ENCODE results near the gene NUMBL. TPM values are rescaled to one million over a fixed set of nuclear protein-coding genes. Genes with fewer than 3 reads are reported as not detected.

The NUMBL gene
- total RNA-seq, 2 donors from 2014 or later: 9.1 to 73.5 TPM

- H3K4me1 ChIP-seq: no peaks in the 10 kb centered on the region
- WGBS, 2 donors: 92 to 94% methylated on average over 4 of the region's 4 CpGs
- no peaks in the 10 kb centered on the region for H3K36me3 ChIP-seq (replicated peaks in 1 of 2; ENCODE audit: insufficient read depth in 1 of 2, low read depth in 2 of 2)
- DNase-seq (no peak), ATAC-seq (no peak)
- no peak for TF ChIP-seq CTCF (IDR thresholded peaks at IDR 0.05)
- no peak for TF ChIP-seq POLR2A (IDR thresholded peaks at IDR 0.05)
- no peak overlapping the region for H3K4me3 ChIP-seq
- no peak overlapping the region for H3K27ac ChIP-seq
- intact Hi-C loops (cut with DNase I): no loop called here
- no peaks in the 10 kb centered on the region for H3K27me3 ChIP-seq
- H3K9me3 ChIP-seq: no peaks in the 10 kb centered on the region
Measured at GRCh38 chr19:40617961-40618360, 72.5 kb downstream of the NUMBL start.

- H3K4me1 ChIP-seq: no peaks in the 10 kb centered on the region
- ATAC-seq (no peak), DNase-seq (no peak)
- H3K9me3 ChIP-seq: no peaks in the 10 kb centered on the region
- H3K27ac ChIP-seq: no peak overlapping the region
- intact Hi-C loops (cut with DNase I): no loop called here
- H3K4me3 ChIP-seq: no peak overlapping the region
- WGBS, 2 donors: 77 to 90% methylated on average over 5 to 17 of the region's 17 CpGs
- H3K27me3 ChIP-seq: no peaks in the 10 kb centered on the region
- H3K36me3 ChIP-seq (replicated peaks in 1 of 2; ENCODE audit: insufficient read depth in 1 of 2, low read depth in 2 of 2): no peaks in the 10 kb centered on the region
- TF ChIP-seq POLR2A (IDR thresholded peaks at IDR 0.05) (no peak), CTCF (IDR thresholded peaks at IDR 0.05) (no peak)
Measured at GRCh38 chr19:40616941-40617340, 73.5 kb downstream of the NUMBL start.

GRCh38 chr19:40616178-40616577 lies 74.3 kb downstream of the NUMBL start:
- Histone ChIP-seq H3K4me1 (no peaks in the 10 kb centered on the region), H3K27me3 (no peaks in the 10 kb centered on the region), H3K27ac (no peak overlapping the region), H3K4me3 (no peak overlapping the region), H3K9me3 (no peaks in the 10 kb centered on the region), H3K36me3 (replicated peaks in 1 of 2; ENCODE audit: insufficient read depth in 1 of 2, low read depth in 2 of 2) (no peaks in the 10 kb centered on the region)
- intact Hi-C loops (cut with DNase I): no loop called here
- DNase-seq (no peak), ATAC-seq (no peak)
- no peak for TF ChIP-seq POLR2A (IDR thresholded peaks at IDR 0.05)
- TF ChIP-seq CTCF (IDR thresholded peaks at IDR 0.05): no peak
- WGBS, 2 donors: 79 to 92% methylated on average over 5 of the region's 5 CpGs

Small RNA genes within 50 kb of the gene (small RNA-seq; reads per million reads assigned to genes)
- gene RNU6-195P: not detected

Other genes with a start within 250 kb of the NUMBL start
- gene SERTAD3, start 246.3 kb downstream of the NUMBL start, total RNA-seq: 10 to 100 TPM in 1 of 2 donors, 1 to 10 TPM in 1; 5.7 to 10.2 TPM
- 100 to 1,000 TPM in 1 of 2 donors, 10 to 100 TPM in 1; 79.8 to 109 TPM for gene BLVRB, start 224.9 kb downstream of the NUMBL start, total RNA-seq
- 1 to 10 TPM; 1.8 to 6.3 TPM for gene SPTBN4, start 223.7 kb downstream of the NUMBL start, total RNA-seq
- 10 to 100 TPM; 43.3 to 63.6 TPM for gene SHKBP1, start 113.8 kb downstream of the NUMBL start, total RNA-seq
- 100 to 1,000 TPM in 1 of 2 donors, 10 to 100 TPM in 1; 45.1 to 195 TPM for gene LTBP4, start 89.3 kb downstream of the NUMBL start, total RNA-seq
- 10 to 100 TPM; 29.8 to 31.3 TPM for gene COQ8B, start 26.2 kb upstream of the NUMBL start, total RNA-seq
- gene ITPKC, start 26.5 kb upstream of the NUMBL start, total RNA-seq: 10 to 100 TPM; 14.0 to 27.7 TPM
- 1 to 10 TPM; 3.0 to 4.2 TPM for gene ACTMAP, start 59.8 kb upstream of the NUMBL start, total RNA-seq
- 10 to 100 TPM; 18.7 to 42.2 TPM for gene SNRPA, start 60.6 kb upstream of the NUMBL start, total RNA-seq
- gene MIA, start 84.9 kb upstream of the NUMBL start, total RNA-seq: 1 to 10 TPM in 1 of 2 donors, not detected in 1; 5.9 TPM
- 10 to 100 TPM; 20.4 to 23.3 TPM for gene RAB4B, start 87.6 kb upstream of the NUMBL start, total RNA-seq
- gene EGLN2, start 108.5 kb upstream of the NUMBL start, total RNA-seq: 10 to 100 TPM; 50.8 to 51.4 TPM
- not detected for gene CYP2A6, start 159.8 kb upstream of the NUMBL start, total RNA-seq
- gene CYP2A7, start 191.6 kb upstream of the NUMBL start, total RNA-seq: not detected

All from body of pancreas (tissue), 4 donors.